Endodermal cell (in vitro differentiated cells): ENCODE data around the gene ABCA4. TPM values are rescaled to one million over a fixed set of nuclear protein-coding genes. Genes with fewer than 3 reads are reported as not detected.

Experiments
- DNase-seq: peaks from one replicate; pipeline ENCODE4 v3.0.0-alpha.2; 2017
- H3K27ac ChIP-seq: 2 replicates; pipeline ENCODE4 v1.5.1; 2013; ENCODE audit warnings: mild to moderate bottlenecking, low read depth, low read length, moderate library complexity
- H3K27me3 ChIP-seq: 2 replicates; pipeline ENCODE4 v1.6.1; 2013; ENCODE audit warnings: mild to moderate bottlenecking, low read length, moderate library complexity; ENCODE audit not compliant: insufficient read depth, control insufficient read depth, poor library complexity, severe bottlenecking
- H3K36me3 ChIP-seq: 2 replicates; pipeline ENCODE4 v1.7.0; 2013; ENCODE audit warnings: mild to moderate bottlenecking, low read length, moderate library complexity; ENCODE audit not compliant: control insufficient read depth, insufficient read depth
- H3K4me1 ChIP-seq: one replicate; pipeline ENCODE4 v1.7.0; 2013; ENCODE audit warnings: low read length; ENCODE audit not compliant: control insufficient read depth, insufficient read depth
- H3K4me3 ChIP-seq: 2 replicates; pipeline ENCODE4 v1.5.1; 2013; ENCODE audit warnings: mild to moderate bottlenecking, low read length, moderate library complexity
- H3K9ac ChIP-seq: 2 replicates; pipeline ENCODE4 v1.6.1; 2013; ENCODE audit warnings: mild to moderate bottlenecking, low read length, moderate library complexity; ENCODE audit not compliant: poor library complexity, severe bottlenecking; ENCODE audit errors: extremely low read depth
- H3K9me3 ChIP-seq: 2 replicates; pipeline ENCODE4 v1.6.1; 2013; ENCODE audit warnings: mild to moderate bottlenecking, low read length, moderate library complexity; ENCODE audit not compliant: control insufficient read depth
- H3K27ac Mint-ChIP-seq: 2 replicates; pipeline ENCODE4 v1.8.0; 2020; ENCODE audit warnings: mixed read lengths
- H3K27me3 Mint-ChIP-seq: 2 replicates; pipeline ENCODE4 v1.8.0; 2021; ENCODE audit warnings: mild to moderate bottlenecking, mixed read lengths; ENCODE audit not compliant: insufficient read depth
- H3K36me3 Mint-ChIP-seq: 2 replicates; pipeline ENCODE4 v1.8.0; 2020; ENCODE audit warnings: low read depth, mixed read lengths
- H3K4me1 Mint-ChIP-seq: 2 replicates; pipeline ENCODE4 v1.8.0; 2020; ENCODE audit warnings: mixed read lengths
- H3K4me3 Mint-ChIP-seq: 2 replicates; pipeline ENCODE4 v1.8.0; 2020; ENCODE audit warnings: mild to moderate bottlenecking, moderate library complexity, mixed read lengths
- H3K9me3 Mint-ChIP-seq: 2 replicates; pipeline ENCODE4 v1.8.0; 2020; ENCODE audit warnings: mild to moderate bottlenecking, mixed read lengths
- CTCF ChIP-seq: fragments of 200-600 bp; sonication (generic); conservative IDR thresholded peaks from 2 replicates; pipeline ENCODE4 v1.5.0; 2021; ENCODE audit warnings: antibody characterized with exemption, mild to moderate bottlenecking
- WGBS, 2 experiments: methylation state at CpG; one replicate each; pipeline versions ENCODE4 v1.1.5 to v1.1.7; 2013; ENCODE audit warnings: missing lambda C conversion rate in 2 of 2, mixed read lengths in 1 of 2; ENCODE audit not compliant: insufficient coverage in 1 of 2, insufficient read length in 1 of 2; 5-methylcytosine and 5-hydroxymethylcytosine counted together
- total RNA-seq, 2 donors: library from RNA; stranded (reverse); fragmentation: NEBNext Ultra II Directional in 1 of 2; extraction: Animal tissue kit (Norgen Biotek cat#: 25700) in 1 of 2; gene quantifications; 2 replicates in 1 of 2; 3 replicates in 1 of 2; pipeline ENCODE4 v1.2.1, GENCODE V29; 2021

ABCA4 gene
- total RNA-seq, 2 donors from 2014 or later = 1.6 to 1.7 TPM

GRCh38 chr1:94100129-94100784 lies 20.7 kb downstream of the ABCA4 start:
- 95 to 100% methylated on average over 3 to 5 of the region's 5 CpGs for WGBS, 2 experiments
- peaks cover 56% of the 10 kb centered on the region for H3K4me1 Mint-ChIP-seq

GRCh38 chr1:94099303-94099702 lies 21.6 kb downstream of the ABCA4 start:
- Mint-ChIP-seq H3K9me3 (no peaks in the 10 kb centered on the region), H3K27me3 (no peaks in the 10 kb centered on the region), H3K27ac (no peak overlapping the region), H3K36me3 (no peaks in the 10 kb centered on the region), H3K4me1 (peaks cover 55% of the 10 kb centered on the region), H3K4me3 (no peak overlapping the region)
- no peak for TF ChIP-seq CTCF
- no peaks in the 10 kb centered on the region for H3K27me3 ChIP-seq
- peaks cover 7% of the 10 kb centered on the region for H3K4me1 ChIP-seq
- no peaks in the 10 kb centered on the region for H3K36me3 ChIP-seq
- H3K9me3 ChIP-seq = no peaks in the 10 kb centered on the region
- no peak for DNase-seq
- H3K27ac ChIP-seq = no peak overlapping the region
- WGBS, 2 experiments = 86 to 93% methylated on average over 2 to 3 of the region's 3 CpGs
- no peak overlapping the region for H3K9ac ChIP-seq
- H3K4me3 ChIP-seq = no peak overlapping the region

More at GRCh38 chr1:94100129-94100784, 20.7 kb downstream of the ABCA4 start:
- Histone ChIP-seq H3K4me3 (no peak overlapping the region), H3K4me1 (peaks cover 11% of the 10 kb centered on the region), H3K36me3 (no peaks in the 10 kb centered on the region), H3K27ac (no peak overlapping the region), H3K9me3 (no peaks in the 10 kb centered on the region), H3K27me3 (no peaks in the 10 kb centered on the region), H3K9ac (no peak overlapping the region)
- Mint-ChIP-seq H3K27ac (no peak overlapping the region), H3K4me3 (no peak overlapping the region), H3K9me3 (no peaks in the 10 kb centered on the region), H3K36me3 (no peaks in the 10 kb centered on the region), H3K27me3 (no peaks in the 10 kb centered on the region)
- no peak for TF ChIP-seq CTCF
- no peak for DNase-seq

- no peak overlapping the region for H3K4me3 ChIP-seq
- no peak for TF ChIP-seq CTCF
- no peaks in the 10 kb centered on the region for H3K9me3 ChIP-seq
- Mint-ChIP-seq H3K9me3 (no peaks in the 10 kb centered on the region), H3K36me3 (no peaks in the 10 kb centered on the region), H3K4me3 (no peak overlapping the region), H3K27me3 (no peaks in the 10 kb centered on the region), H3K4me1 (peaks cover 60% of the 10 kb centered on the region), H3K27ac (no peak overlapping the region)
- DNase-seq = no peak
- 95% methylated on average over 17 to 18 of the region's 18 CpGs for WGBS, 2 experiments
- no peak overlapping the region for H3K27ac ChIP-seq
- H3K27me3 ChIP-seq = no peaks in the 10 kb centered on the region
- H3K4me1 ChIP-seq = peaks cover 12% of the 10 kb centered on the region
- no peak overlapping the region for H3K9ac ChIP-seq
- H3K36me3 ChIP-seq = no peaks in the 10 kb centered on the region
Measured at GRCh38 chr1:94098585-94099111, 22.3 kb downstream of the ABCA4 start.
